HG03342 (cell line): Measurements from ENCODE around the gene MYOF.
"Not testable (repeated sequence)": the region's sequence is repeated elsewhere in the genome, so short reads cannot be mapped to it uniquely, and the experiment has no call there.

Experiments
- ATAC-seq: cut with Tn5 transposase; IDR thresholded peaks from one replicate; pipeline ENCODE4 v1.9.1; 2021; ENCODE audit warnings: mild to moderate bottlenecking, moderate library complexity; ENCODE audit not compliant: unreplicated experiment

Gene MYOF

DNA sequence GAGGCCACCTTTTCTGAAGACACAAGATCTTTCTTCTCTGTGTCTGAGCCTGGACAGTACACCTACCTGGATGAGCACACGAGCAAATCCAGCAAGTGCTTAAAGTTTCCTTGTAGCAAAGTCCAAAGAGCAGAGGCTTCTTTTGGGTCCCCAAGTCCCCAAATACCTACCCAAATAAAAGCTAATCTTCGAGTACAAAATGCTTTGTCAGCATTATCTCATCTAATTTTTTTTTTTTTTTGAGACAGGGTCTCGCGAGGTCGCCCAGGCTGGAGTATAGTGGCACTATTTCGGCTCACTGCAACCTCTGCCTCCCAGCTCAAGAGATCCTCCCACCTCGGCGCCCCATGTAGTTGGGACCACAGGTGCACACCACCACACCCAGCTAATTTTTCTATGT is 24.6 kb downstream of the MYOF start:
- ATAC-seq: no peak

DNA sequence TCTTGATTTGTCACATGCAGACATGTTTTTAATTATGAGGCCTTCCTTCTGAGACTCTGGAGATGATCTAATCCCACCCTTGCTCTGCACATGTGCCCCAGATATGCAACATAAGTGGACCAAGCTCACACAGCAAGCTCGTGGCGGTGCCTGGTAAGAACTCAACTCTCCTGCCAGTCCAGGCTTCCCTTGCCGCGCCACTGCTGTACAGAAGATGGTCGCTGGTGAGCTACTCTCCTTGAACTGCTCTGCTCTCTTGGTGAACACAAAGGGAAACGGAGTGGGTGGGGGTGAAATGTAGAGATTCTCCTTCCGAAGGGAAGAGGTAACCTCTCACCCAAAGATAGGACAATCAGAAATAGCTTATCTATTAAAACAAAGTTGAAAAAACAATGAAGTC is 25.7 kb downstream of the MYOF start:
- ATAC-seq: no peak

DNA sequence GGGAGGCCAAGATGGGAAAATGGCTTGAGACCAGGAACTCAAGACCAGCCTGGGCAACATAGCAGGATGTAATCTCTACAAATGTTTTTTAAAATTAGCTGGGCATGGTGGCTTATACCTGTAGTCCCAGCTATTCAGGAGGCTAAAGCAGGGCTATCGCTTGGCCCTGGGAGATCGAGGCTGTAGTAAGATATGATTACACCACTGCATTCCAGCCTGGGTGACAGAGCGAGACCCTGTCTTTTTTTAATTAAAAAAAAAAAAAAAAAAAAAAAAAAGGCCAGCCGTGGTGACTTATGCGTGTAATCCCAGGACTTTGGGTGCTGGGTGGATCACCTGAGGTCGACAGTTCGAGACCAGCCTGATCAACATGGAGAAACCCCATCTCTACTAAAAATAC is 27.4 kb downstream of the MYOF start:
- ATAC-seq: no peak

DNA sequence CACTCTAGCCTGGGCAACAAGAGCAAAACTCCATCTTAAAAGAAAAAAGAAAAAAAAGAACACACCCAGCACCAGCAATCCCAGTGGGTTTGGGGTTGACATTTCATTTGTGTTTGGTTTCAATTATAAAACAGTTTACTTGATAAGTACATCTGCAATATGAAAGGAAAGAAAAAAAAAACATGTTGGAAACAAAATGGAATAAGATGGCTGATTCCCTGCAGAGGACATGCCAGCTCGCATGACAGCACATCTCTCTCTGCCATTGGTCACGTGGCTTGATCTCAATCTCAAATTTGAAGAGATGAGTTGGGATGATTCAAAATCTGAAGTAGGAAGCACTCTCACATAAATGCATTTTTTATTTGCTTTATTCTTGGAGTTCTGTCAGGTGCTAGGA is 28.0 kb downstream of the MYOF start:
- no peak for ATAC-seq

DNA sequence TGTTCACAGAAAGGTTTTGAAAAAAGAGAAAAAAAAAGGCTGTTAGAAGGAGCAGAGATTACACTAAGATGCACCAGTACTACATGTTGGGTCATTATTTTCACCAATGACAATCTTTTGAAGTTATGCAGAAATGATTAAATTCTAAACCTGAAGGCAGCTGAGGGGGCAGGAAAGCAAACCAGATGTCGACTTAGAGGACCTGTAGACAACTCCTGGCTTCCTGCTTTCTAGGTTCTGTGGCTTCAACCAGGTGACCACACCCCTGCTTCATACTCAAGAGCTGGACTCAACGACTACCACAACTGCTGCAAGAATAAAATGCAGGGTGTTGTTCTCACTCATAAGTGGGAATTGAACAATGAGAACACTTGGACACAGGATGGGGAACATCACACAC is 30.0 kb downstream of the MYOF start:
- ATAC-seq: no peak

DNA sequence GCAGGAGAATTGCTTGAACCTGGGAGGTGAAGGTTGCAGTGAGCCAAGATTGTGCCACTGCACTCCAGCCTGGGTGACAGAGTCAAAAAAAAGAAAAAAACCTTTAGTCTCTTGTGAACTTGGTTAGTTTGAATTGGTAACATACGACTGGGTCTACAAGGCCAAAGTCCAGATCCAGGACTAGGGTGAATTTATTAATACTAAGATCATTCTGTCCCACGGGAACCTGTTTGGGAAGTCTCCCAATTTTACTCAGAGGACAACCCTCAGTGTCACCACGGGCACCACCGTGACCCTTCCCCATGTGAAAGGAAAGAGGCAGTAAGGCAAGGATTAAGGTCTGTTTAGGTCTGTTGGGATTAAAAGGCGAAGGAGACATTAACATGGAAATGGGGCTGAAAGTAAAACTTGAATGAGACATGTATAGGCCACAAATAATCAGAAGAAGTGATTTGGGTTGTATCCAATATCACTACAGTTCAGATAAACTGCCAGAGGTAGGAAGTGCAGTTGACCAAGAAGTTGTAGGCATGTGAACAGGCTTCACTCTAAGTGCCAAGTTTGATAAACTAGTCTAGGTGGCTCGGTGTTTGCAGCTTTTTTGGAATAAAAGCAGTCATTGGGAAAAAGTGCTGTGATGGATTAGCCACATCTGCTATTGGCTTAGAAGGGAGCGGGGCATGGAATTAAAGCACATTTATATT is 30.7 kb downstream of the MYOF start:
- no peak for ATAC-seq

DNA sequence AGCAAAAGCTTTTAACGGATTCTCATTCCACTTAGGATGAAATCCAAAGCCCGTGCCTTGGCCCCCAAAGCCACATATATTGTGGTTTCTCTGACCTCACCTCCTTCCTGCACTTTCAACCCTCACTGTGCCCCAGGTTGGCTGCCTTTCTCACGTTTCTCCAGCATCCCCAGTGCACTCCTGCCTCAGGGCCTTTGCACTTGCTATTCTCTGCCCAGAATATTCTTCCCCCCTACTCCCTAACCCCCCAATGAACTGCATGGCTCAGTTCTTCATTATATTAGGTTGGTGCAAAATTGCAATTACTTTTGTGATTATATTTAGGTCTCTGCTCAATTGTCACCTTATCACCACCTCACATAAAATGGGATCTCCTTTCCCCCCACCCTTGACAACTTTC is 34.2 kb downstream of the MYOF start:
- ATAC-seq: no peak

DNA sequence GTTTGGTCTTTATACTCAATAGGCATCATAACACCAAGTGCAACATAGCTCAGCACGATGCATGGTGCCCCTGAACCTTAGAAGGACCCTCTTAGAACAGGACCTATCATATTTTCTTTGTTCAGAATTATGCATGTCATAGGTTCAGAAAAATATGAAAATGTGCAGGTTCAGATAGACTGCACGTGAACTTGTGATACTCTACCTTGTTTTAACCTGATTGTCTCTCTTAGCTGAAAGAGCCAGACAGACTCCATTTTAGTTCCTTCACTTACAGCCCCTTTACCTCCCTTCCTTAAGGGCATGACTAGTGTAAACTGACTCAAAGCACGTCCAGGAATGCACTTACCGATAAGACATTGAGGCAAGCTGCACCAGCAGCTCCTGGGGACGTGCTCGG is 35.1 kb downstream of the MYOF start:
- no peak for ATAC-seq

DNA sequence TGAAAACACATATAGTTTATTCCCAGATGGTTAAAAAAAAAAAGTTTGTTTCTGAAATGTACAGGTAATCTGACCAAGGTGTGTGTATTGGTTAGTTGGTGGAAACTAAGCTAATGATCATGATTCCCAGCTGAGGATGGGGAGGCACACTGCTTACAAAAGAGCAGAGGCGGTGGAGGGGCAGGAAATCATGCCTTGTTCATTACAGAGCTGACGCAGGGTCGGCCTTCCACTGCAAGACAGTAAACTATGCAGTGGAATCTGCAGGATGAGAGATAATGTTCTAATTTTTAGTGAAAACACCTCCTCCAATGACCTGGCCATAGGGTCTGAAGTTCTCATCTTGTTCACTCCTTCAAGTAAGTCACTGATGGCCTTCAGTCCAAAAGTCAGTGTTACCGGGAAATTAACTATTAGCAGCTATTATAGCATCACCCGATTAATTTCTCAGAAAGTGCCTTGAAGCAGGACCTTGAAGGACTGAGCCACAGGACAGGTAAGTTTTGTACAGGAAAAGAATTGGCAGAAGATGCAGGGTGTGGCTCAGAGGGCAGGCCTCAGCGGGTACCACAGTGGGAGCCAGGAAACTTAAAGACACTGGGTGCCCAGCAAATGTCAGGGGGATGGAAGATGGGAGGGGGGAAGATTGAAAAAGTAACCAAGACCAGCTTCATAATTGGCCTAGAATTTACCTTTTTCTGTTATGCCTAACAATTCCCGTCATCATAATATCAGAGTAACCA is 36.0 kb downstream of the MYOF start:
- ATAC-seq: no peak

DNA sequence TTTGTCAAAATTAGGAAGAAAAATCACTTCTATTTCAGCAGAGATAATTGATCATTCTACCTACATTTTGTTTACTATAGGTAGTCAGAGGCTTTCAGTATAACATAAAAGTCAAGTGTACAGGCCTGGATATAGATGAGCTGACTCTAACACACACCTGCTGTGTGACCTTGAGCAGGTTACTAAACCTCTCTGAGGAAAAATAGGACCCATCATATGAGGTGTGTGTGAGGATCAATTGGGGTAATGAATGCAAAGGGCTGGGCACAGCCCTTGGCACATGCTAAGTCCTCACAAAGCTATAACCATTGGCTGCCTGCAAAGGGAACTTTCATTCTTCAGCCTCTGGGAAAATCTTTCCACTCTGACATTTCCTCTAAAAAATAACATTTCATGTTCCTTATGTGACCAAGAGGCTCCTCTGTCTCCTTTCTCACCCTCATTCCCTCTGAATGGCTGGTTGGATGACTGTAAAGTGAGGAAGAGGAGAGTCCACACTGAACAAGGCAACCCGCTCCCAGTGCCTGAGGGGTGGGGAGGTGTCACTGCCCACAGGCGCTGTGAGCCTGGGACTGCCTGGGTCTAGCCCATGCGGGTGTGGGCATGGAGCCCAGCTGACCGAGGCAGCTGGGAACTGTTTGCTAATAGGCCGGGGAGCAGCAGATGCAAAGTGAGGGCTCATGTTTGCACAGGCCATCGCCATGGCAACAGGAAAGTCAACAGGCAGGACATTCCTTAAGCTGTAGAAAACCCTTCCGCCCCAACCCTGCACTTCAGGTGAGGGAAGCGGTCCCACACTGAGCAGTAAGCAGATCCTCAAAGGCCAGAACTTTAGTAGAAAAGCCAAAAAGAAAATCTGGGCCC is 36.8 kb downstream of the MYOF start:
- no peak for ATAC-seq

DNA sequence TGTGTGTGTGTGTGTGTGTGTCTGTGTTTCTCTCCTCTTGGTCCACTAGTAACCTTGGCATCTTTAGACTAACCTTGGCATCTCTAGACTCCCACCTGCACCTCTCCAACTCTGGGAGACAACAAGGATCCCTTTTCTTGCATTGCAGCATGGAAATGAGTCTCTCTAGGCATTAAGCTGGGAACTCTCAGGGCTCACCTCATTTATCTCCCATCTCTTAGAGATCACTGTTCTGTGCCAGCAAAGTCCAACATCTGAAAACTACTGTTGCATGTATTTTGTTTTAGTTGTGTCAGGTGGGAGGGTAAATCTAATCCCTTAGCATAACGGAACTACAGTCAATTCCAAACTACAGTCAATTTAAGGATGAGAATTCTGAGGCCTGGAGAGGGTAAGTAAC is 38.7 kb downstream of the MYOF start:
- ATAC-seq: no peak

DNA sequence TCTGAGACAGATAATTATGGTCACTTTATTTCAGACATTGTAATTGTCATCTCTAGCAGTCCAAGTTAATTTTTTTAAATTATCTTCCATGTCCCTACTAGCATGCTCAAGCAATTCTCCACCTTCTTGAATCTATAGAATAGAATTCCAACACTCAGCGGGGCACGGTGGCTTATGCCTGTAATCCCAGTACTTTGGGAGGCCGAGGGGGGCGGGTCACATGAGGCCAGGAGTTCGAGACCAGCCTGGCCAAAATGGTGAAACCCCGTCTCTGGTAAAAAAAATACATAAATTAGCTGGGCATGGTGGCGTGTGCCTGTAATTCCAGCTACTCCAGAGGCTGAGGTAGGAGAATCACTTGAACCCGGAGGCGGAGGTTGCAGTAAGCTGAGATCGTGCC is 39.4 kb downstream of the MYOF start:
- not testable (repeated sequence) for ATAC-seq

DNA sequence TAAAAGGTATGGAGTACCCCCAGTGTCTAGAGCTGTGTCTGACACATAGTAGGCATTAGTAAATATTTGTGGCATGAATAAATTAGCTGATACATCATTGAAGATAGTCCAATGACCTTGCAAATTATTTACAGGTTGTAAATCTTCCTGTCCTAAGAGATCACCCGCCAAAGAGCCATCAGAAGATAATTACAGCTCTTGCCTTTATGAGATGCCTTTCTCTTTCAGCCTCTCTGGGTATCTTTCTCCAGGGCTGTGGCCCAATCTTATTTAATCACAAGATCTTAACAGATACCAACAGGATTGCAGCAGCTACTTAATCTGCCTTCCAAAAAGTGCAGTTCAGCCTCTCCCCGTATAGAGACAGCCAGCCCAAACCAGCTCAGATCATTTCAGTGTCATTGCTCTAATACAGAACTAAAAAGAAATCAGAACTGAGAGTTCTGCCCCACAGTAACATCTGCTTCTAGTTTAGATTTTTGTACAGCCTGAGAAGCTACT is 41.5 kb downstream of the MYOF start:
- ATAC-seq: no peak

DNA sequence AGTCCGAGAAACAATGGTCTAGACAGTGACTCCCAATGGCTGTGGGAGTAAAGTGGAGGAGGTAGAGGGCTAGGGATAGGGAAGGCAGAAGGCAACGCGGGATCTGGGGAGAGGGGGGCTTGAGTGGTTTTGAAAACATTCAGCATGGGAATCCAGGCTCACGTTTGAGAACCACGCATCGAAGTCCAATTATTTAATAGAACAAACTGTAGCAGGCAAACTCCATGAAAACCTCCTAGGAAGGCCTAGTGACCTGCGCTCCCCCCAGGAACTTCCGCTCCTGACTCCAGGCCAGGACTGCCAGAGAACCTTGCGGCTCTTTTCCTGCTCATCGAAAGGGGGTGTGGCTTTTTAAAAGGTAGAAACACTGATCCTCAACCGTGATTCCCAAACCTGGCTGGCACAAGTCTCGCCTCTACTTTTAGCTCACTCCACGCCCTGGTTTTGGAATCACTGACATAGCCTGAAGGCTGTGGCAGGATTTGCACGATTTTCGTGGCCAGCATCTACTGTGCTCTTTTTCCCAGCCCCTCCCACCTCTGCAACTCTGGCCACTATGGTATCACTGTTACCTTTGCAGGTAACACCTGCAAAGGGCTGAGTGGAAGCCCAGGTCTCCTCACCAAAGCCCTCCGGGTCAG is 43.4 kb downstream of the MYOF start:
- ATAC-seq: no peak

DNA sequence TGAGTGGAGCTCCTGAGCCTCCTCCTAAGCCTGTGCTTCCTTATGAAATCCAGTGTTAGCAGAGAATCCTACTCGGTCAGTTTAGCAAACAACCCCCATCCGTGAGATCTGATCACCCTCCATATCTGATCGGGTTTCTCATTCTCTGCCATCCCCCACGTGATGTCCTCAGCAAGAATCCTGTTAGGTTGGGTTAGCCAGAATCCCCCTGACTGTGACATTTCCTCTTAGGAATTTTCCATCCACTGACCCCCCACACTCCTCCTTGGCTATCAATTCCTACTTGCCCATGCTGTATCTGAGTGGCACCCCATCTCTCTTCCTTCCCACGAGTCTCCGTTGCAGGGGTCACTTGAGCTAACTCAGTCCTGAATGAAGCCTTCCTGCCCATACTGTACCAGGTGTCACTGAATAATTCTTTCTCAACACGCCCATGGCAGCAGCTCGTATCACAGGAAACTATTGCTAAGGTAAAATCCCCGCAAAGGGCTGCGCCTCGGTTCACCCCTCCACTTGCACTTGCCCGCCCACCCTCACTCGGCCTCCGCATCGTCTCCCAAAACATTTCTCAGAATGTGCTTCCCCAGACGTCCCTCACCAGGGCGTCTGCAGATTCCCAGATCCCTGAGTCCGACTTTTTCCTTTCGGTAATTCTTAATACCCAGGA is 44.1 kb downstream of the MYOF start:
- no peak for ATAC-seq

DNA sequence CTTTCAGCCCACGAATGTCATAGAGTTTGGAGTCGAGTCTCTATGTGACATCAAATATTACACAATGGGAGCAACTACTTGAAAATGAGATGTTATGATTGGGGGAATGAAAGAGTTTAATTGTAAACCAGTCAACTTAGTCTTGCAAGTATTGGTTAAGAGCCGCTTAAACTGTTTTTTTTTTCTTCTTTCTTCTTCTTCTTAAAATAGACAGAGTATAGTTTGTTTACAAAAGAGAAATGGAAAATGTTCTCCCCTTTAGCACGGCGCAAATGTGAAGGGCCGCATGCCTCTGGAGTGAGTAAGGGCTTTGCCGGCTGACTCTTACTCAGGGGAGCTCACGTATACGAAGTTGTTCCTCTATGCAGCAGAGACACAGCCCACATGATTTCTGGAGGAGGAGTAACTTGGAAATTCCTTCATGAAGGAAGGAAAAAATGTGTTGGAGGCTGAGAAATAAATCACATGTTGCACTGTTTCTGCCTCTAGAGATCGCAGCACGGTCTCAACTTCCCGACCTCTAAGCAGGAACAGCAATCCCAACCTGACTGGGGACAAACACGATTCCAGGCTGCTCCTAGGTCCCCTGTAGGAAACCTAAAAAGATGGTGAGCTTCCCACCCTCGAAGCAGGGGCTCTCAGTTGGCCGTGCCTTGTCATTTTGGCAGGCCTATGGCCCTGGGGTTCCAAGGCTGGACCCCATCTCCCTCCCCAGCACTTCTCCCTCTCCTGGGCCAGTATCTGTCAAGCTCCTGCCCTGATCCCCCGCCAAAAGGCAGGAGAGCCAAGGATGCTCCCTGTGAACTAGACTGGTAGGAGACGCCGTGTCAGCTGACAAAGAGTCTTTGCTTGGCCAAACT is 44.8 kb downstream of the MYOF start:
- ATAC-seq: no peak

DNA sequence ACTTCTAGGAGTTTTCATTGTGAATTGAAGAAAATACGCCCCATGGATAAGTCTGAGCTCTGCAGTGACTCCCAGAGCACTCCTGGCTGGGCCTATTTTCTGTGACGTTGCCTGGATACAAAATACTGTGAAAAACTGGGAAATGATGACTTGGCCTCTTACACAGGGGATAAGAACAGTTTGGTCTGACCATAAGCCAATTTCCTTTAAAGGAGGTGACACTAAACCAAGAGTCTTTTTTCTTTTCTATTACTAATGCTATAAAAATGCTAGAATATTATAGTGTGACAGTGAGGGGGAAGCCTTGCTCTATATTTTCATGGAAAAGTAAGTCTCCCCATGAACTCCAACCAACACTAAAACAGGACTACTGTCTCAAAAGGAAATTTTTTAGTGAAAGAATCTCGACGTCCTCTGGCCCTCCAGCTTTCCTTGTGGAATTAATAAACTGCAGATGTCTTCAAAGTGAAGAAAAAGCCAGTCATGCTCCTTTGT is 45.5 kb downstream of the MYOF start:
- no peak for ATAC-seq

DNA sequence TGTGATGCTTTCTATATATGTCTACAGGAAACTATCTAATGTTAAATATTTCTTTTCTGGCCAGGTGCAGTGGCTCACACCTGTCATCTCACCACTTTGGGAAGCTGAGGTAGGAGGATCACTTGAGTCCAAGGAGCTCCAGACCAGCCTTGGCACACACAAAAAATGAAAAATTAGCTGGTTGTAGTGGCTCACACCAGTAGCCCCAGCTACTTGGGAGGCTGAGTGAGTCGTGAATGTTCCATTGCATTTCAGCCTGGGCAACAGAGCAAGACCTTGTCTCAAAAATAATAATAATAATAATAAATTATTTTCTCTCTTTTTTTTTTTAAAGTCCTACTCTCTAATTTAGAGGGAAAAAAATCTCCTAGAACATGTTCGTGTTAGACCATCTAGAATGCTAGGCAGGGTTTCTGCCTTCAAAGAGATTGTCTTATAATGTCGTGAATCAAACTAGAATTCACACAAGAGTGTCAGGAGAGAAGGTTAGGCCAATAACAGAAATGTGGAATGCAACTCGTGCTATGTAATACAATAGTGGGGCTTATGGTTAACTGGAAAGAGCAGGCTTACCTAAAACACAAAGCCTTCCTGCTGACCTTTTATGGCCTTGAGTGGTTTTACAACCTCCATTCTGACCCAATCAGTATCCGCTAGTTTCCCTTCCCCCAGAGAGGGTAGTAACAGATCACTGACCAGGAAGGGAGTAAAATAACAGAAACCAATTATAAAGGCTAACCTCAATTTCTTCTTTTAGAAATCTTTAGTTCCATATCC is 46.3 kb downstream of the MYOF start:
- no peak for ATAC-seq
